DMS153 treated with DMSO at 0.1 percent for 48 hours (cell line): ENCODE measurements around the gene COL6A1.

Experiments used
- DNase-seq: peaks from one replicate; lab custom pipeline; 2025; ENCODE audit not compliant: unreplicated experiment; lab: John Stamatoyannopoulos, UW

The COL6A1 gene

GRCh38 chr21:46023555-46023954 lies 42.0 kb downstream of the COL6A1 start:
- DNase-seq, result no peak

- DNase-seq, result no peak
These were observed 42.6 kb downstream of the COL6A1 start for GRCh38 chr21:46024141-46024540.

GRCh38 chr21:46025113-46025770 lies 43.7 kb downstream of the COL6A1 start:
- no peak for DNase-seq

- DNase-seq, result no peak
These were observed 46.4 kb downstream of the COL6A1 start for GRCh38 chr21:46027851-46028493.

GRCh38 chr21:46028573-46029091 lies 47.1 kb downstream of the COL6A1 start:
- DNase-seq, result no peak

GRCh38 chr21:46029186-46029924 lies 47.8 kb downstream of the COL6A1 start:
- no peak for DNase-seq

GRCh38 chr21:46031484-46031883 lies 49.9 kb downstream of the COL6A1 start:
- DNase-seq, result no peak

GRCh38 chr21:46032100-46032499 lies 50.5 kb downstream of the COL6A1 start:
- no peak for DNase-seq

- DNase-seq, result no peak
These were observed 52.1 kb downstream of the COL6A1 start for GRCh38 chr21:46033410-46034400.

GRCh38 chr21:46035809-46036695 lies 54.5 kb downstream of the COL6A1 start:
- no peak for DNase-seq

- no peak for DNase-seq
These were observed 55.2 kb downstream of the COL6A1 start for GRCh38 chr21:46036696-46037330.

- DNase-seq, result no peak
These were observed 56.1 kb downstream of the COL6A1 start for GRCh38 chr21:46037331-46038325.

- DNase-seq, result no peak
These were observed 56.8 kb downstream of the COL6A1 start for GRCh38 chr21:46038341-46038829.

- no peak for DNase-seq
These were observed 57.4 kb downstream of the COL6A1 start for GRCh38 chr21:46038871-46039397.

GRCh38 chr21:46039891-46040660 lies 58.5 kb downstream of the COL6A1 start:
- no peak for DNase-seq

GRCh38 chr21:46040707-46041106 lies 59.1 kb downstream of the COL6A1 start:
- no peak for DNase-seq

- DNase-seq, result no peak
These were observed 59.6 kb downstream of the COL6A1 start for GRCh38 chr21:46041183-46041582.
